SK-N-MC (cell line): ENCODE data around the gene ZNF512.

ENCODE experiments used
- EZH2 ChIP-seq: fragments of 200-600 bp; sonication (generic); IDR thresholded peaks from one replicate; pipeline ENCODE4 v1.6.1; 2017; ENCODE audit warnings: antibody characterized with exemption
- FOXP2 ChIP-seq: optimal IDR thresholded peaks from 2 replicates; pipeline ENCODE3; 2011; ENCODE audit warnings: mild to moderate bottlenecking, moderate library complexity; ENCODE audit not compliant: insufficient read depth; ENCODE audit errors: extremely low read length, control extremely low read depth
- POLR2AphosphoS5 ChIP-seq: IDR thresholded peaks from 2 replicates; pipeline ENCODE4 v1.6.1; 2012; ENCODE audit warnings: mild to moderate bottlenecking, low read depth, low read length, borderline replicate concordance

GRCh38 chr2:27544143-27544821 lies 38.6 kb upstream of the ZNF512 start:
- TF ChIP-seq POLR2AphosphoS5: no peak
- no peak for TF ChIP-seq EZH2
- no peak for TF ChIP-seq FOXP2
